IMR-90 (cell line): ENCODE measurements around the gene ALAS2. TPM values are rescaled to one million over a fixed set of nuclear protein-coding genes. Genes with fewer than 3 reads are reported as not detected.

ENCODE experiments used
- ATAC-seq: fragments of 200-7000 bp; cut with Tn5 transposase; 2 replicates; pipeline ENCODE4 v1.9.1; 2020; ENCODE audit warnings: low read depth, mild to moderate bottlenecking, moderate library complexity
- BruUV-seq: library from RNA; stranded (reverse); fragments of 400-500 nt; replicated peaks from 2 replicates; lab custom pipeline; 2021; lab: Mats Ljungman, UMichigan
- CTCF ChIA-PET: fragments of 300-600 bp; formaldehyde crosslinking; extraction: SDS; loops from one replicate; lab custom pipeline; 2021; ENCODE audit warnings: antibody characterized with exemption; lab: Yijun Ruan, JAX
- POLR2A ChIA-PET: fragments of 300-600 bp; sonication (Branson Sonifier 250); formaldehyde crosslinking; loops from one replicate; lab custom pipeline; 2022; ENCODE audit warnings: antibody characterized with exemption; ENCODE audit not compliant: unreplicated experiment; lab: Charles Lee
- DNase-seq: peaks from one replicate; pipeline ENCODE4 v3.0.0; 2013
- H2AFZ ChIP-seq: replicated peaks from 2 replicates; pipeline ENCODE3; 2013; ENCODE audit warnings: low read length, mild to moderate bottlenecking; ENCODE audit not compliant: poor library complexity
- H2AK5ac ChIP-seq: 2 replicates; pipeline ENCODE4 v1.6.1; 2013; ENCODE audit warnings: low read depth, low read length, inconsistent platforms
- H2AK9ac ChIP-seq: replicated peaks from 2 replicates; pipeline ENCODE3; 2013; ENCODE audit warnings: mild to moderate bottlenecking, low read depth, low read length, moderate library complexity; ENCODE audit not compliant: poor library complexity
- H2BK120ac ChIP-seq: 2 replicates; pipeline ENCODE4 v1.6.1; 2013; ENCODE audit warnings: low read depth, low read length, inconsistent platforms
- H2BK15ac ChIP-seq: 3 replicates; pipeline ENCODE4 v1.6.1; 2013; ENCODE audit warnings: low read depth, low read length, inconsistent platforms
- H2BK20ac ChIP-seq: 2 replicates; pipeline ENCODE4 v1.6.1; 2013; ENCODE audit warnings: low read depth, mild to moderate bottlenecking, inconsistent platforms, low read length, moderate library complexity
- H2BK5ac ChIP-seq: 2 replicates; pipeline ENCODE4 v1.6.1; 2013; ENCODE audit warnings: mild to moderate bottlenecking, low read depth, low read length, inconsistent platforms; ENCODE audit not compliant: poor library complexity, severe bottlenecking
- H3K14ac ChIP-seq: replicated peaks from 2 replicates; pipeline ENCODE4 v1.6.1; 2013; ENCODE audit warnings: low read depth, low read length, inconsistent platforms
- H3K18ac ChIP-seq: 2 replicates; pipeline ENCODE4 v1.6.1; 2013; ENCODE audit warnings: low read depth, low read length, control low read depth
- H3K23ac ChIP-seq: 2 replicates; pipeline ENCODE4 v1.6.1; 2013; ENCODE audit warnings: low read depth, low read length, inconsistent platforms
- H3K27ac ChIP-seq: 2 replicates; pipeline ENCODE4 v1.5.1; 2013; ENCODE audit warnings: mild to moderate bottlenecking, control low read depth, low read length; ENCODE audit not compliant: insufficient read depth
- H3K27me3 ChIP-seq: 2 replicates; pipeline ENCODE4 v1.6.1; 2013; ENCODE audit warnings: low read length; ENCODE audit not compliant: control insufficient read depth, insufficient read depth
- H3K36me3 ChIP-seq: 2 replicates; pipeline ENCODE4 v1.6.1; 2013; ENCODE audit warnings: low read length, mixed read lengths; ENCODE audit not compliant: control insufficient read depth, insufficient read depth
- H3K4ac ChIP-seq: 2 replicates; pipeline ENCODE4 v1.6.1; 2013; ENCODE audit warnings: low read depth, low read length, inconsistent platforms
- H3K4me1 ChIP-seq: 2 replicates; pipeline ENCODE4 v1.6.1; 2013; ENCODE audit warnings: low read length, mixed read lengths; ENCODE audit not compliant: control insufficient read depth, insufficient read depth
- H3K4me2 ChIP-seq: 2 replicates; pipeline ENCODE4 v1.6.1; 2013; ENCODE audit warnings: low read depth, mild to moderate bottlenecking, control low read depth, low read length, moderate library complexity
- H3K4me3 ChIP-seq: 2 replicates; pipeline ENCODE4 v1.5.1; 2013; ENCODE audit warnings: low read depth, mild to moderate bottlenecking, control low read depth, low read length, moderate library complexity; ENCODE audit not compliant: insufficient read depth
- H3K56ac ChIP-seq: 2 replicates; pipeline ENCODE4 v1.6.1; 2013; ENCODE audit warnings: low read length, inconsistent platforms; ENCODE audit not compliant: insufficient read depth; ENCODE audit errors: extremely low read depth
- H3K79me1 ChIP-seq, 2 experiments: 2 replicates each; pipeline ENCODE4 v1.6.1; 2013; ENCODE audit warnings: low read length in 2 of 2, inconsistent platforms in 1 of 2, low read depth in 1 of 2
- H3K9ac ChIP-seq: 2 replicates; pipeline ENCODE4 v1.6.1; 2013; ENCODE audit warnings: low read depth, low read length, control low read depth
- H3K9me1 ChIP-seq: 2 replicates; pipeline ENCODE4 v1.6.1; 2013; ENCODE audit warnings: low read length, inconsistent platforms; ENCODE audit not compliant: insufficient read depth
- H3K9me3 ChIP-seq: 2 replicates; pipeline ENCODE4 v1.6.1; 2013; ENCODE audit warnings: low read length; ENCODE audit not compliant: control insufficient read depth, insufficient read depth
- H4K20me1 ChIP-seq: 2 replicates; pipeline ENCODE4 v1.6.1; 2013; ENCODE audit warnings: low read length, inconsistent platforms; ENCODE audit not compliant: insufficient read depth
- H4K5ac ChIP-seq: 2 replicates; pipeline ENCODE4 v1.6.1; 2013; ENCODE audit warnings: mild to moderate bottlenecking, low read depth, low read length, control low read depth
- H4K8ac ChIP-seq, 2 experiments: 2 replicates each; pipeline ENCODE4 v1.6.1; 2013; ENCODE audit warnings: low read depth in 2 of 2, low read length in 2 of 2, control low read depth in 1 of 2, inconsistent platforms in 1 of 2
- H4K91ac ChIP-seq: 2 replicates; pipeline ENCODE4 v1.6.1; 2013; ENCODE audit warnings: low read depth, low read length, inconsistent platforms; ENCODE audit not compliant: insufficient read depth
- MAFK ChIP-seq: IDR thresholded peaks from 2 replicates; pipeline ENCODE4 v1.6.1; 2012; ENCODE audit warnings: low read depth, low read length, improper control_type of control experiment
- MXI1 ChIP-seq: IDR thresholded peaks from 2 replicates; pipeline ENCODE4 v1.6.1; 2012; ENCODE audit warnings: low read depth, mild to moderate bottlenecking, low read length, moderate library complexity, borderline replicate concordance
- RCOR1 ChIP-seq: IDR thresholded peaks from 2 replicates; pipeline ENCODE4 v1.6.1; 2012; ENCODE audit warnings: mild to moderate bottlenecking, low read length, improper control_type of control experiment; ENCODE audit not compliant: insufficient replicate concordance
- WGBS, 2 experiments: methylation state at CpG; one replicate each; pipeline versions ENCODE4 v1.1.5 to v1.1.7; 2013; ENCODE audit warnings: missing lambda C conversion rate in 2 of 2; ENCODE audit not compliant: insufficient read length in 1 of 2; ENCODE audit errors: extremely low coverage in 2 of 2; 5-methylcytosine and 5-hydroxymethylcytosine counted together
- dilution Hi-C: fragments of 300-500 bp; cut with HindIII; formaldehyde crosslinking; loops from one replicate; pipeline ENCODE4 v1.14.3; 2018; ENCODE audit warnings: low sequenced_read_pairs; ENCODE audit not compliant: unreplicated experiment
- in situ Hi-C: fragments of 300-500 bp; cut with MboI; formaldehyde crosslinking; loops from 3 replicates; pipeline ENCODE4 v1.14.3; 2019; ENCODE audit warnings: low sequenced_read_pairs, inconsistent platforms, mixed read lengths
- intact Hi-C: fragments of 100-400 bp; cut with micrococcal nuclease; formaldehyde crosslinking; loops from 2 replicates; pipeline ENCODE4 v1.10.0; 2022
- polyA plus RNA-seq, 3 experiments: library from polyadenylated mRNA; depleted of rRNA; stranded (reverse); fragments of >200 nt; gene quantifications; 2 replicates each; pipeline ENCODE4 v1.2.3, GENCODE V29; 2012; ENCODE audit warnings: low replicate concordance in 1 of 3
- total RNA-seq: library from RNA; depleted of rRNA; stranded (reverse); fragments of >200 nt; gene quantifications from 2 replicates; pipeline ENCODE4 v1.2.3, GENCODE V29; 2012

The ALAS2 gene
- total and polyA plus RNA-seq, 2 of the 4 experiments (the other 2 are of a cell fraction) = not detected

DNA sequence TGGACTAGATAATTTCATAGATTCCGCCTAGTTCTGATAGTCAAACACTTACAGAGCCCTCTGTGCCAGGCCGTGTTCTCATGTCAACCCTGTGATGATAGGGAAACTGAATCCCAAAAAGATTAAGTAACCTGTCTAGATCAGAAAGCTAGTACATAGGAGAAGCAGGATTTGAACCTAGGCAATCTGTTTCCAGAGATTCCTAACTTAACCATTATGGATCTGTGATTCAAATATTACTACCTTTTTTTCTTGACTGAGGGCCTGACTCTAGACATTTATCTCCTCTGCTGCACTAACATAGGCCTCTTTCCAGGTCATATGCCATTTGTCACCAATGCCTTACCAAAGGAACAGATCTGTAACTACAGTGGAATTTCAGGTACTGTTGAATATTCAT lies 1.5 kb downstream of the ALAS2 start:
- Histone ChIP-seq H3K4me2 (no peak overlapping the region), H2AK5ac (no peak overlapping the region), H2BK15ac (no peak overlapping the region), H3K4me1 (no peaks in the 10 kb centered on the region), H2AFZ (no peak overlapping the region), H3K4me3 (no peak overlapping the region), H3K27me3 (peaks cover 11% of the 10 kb centered on the region), H3K23ac (no peak overlapping the region), H4K91ac (no peak overlapping the region), H4K20me1 (no peaks in the 10 kb centered on the region), H3K9me3 (no peaks in the 10 kb centered on the region), H3K27ac (no peak overlapping the region), H2BK120ac (no peak overlapping the region), H3K14ac (no peak overlapping the region), H3K79me1 (no peaks in the 10 kb centered on the region), H3K9ac (no peak overlapping the region), H3K9me1 (no peaks in the 10 kb centered on the region), H3K18ac (no peak overlapping the region), H2BK5ac (no peak overlapping the region), H4K5ac (no peak overlapping the region), H3K36me3 (no peaks in the 10 kb centered on the region), H4K8ac (no peak overlapping the region), H2AK9ac (no peak overlapping the region), H3K4ac (no peak overlapping the region), H3K56ac (no peak overlapping the region), H2BK20ac (no peak overlapping the region)
- ChIA-PET POLR2A (no interaction called here), CTCF (no interaction called here)
- dilution Hi-C loops (no loop called here), intact Hi-C loops (no loop called here), in situ Hi-C loops (no loop called here)
- ATAC-seq (no peak), DNase-seq (no peak)
- TF ChIP-seq MAFK = no peak
- TF ChIP-seq MXI1 = no peak
- no peak for TF ChIP-seq RCOR1
- no TSS peak for BruUV-seq
- WGBS, 2 experiments = no CpG with 5 or more reads among the region's 2 CpGs
